ENCODE measurements around the gene LRRK1.

LRRK1 gene

GRCh38 chr15:100980410-100981046 is 61.4 kb downstream of the LRRK1 start:
- Histone ChIP-seq H3K27me3 (ENCODE audit: insufficient read depth, low read depth, severe bottlenecking) (no peaks in the 10 kb centered on the region), H3K9me3 (ENCODE audit: severe bottlenecking) (no peaks in the 10 kb centered on the region), H3K36me3 (no peaks in the 10 kb centered on the region), H3K4me3 (ENCODE audit: low read depth, low read length) (no peak overlapping the region), H3K27ac (no peak overlapping the region)
- TF ChIP-seq CTCF (IDR thresholded peaks at IDR 0.05; ENCODE audit: low read depth, low read length) = no peak
- DNase-seq = no peak

- TF ChIP-seq CTCF (IDR thresholded peaks at IDR 0.05; ENCODE audit: low read depth, low read length) = no peak
- peak; percentile 53 for DNase-seq
- Histone ChIP-seq H3K27me3 (ENCODE audit: insufficient read depth, low read depth, severe bottlenecking) (no peaks in the 10 kb centered on the region), H3K4me3 (ENCODE audit: low read depth, low read length) (no peak overlapping the region), H3K9me3 (ENCODE audit: severe bottlenecking) (no peaks in the 10 kb centered on the region), H3K27ac (no peak overlapping the region), H3K36me3 (no peaks in the 10 kb centered on the region)
Measured at GRCh38 chr15:100981086-100981485, 61.9 kb downstream of the LRRK1 start.

GRCh38 chr15:100983221-100983620 is 64.1 kb downstream of the LRRK1 start:
- Histone ChIP-seq H3K27ac (no peak overlapping the region), H3K9me3 (ENCODE audit: severe bottlenecking) (no peaks in the 10 kb centered on the region), H3K27me3 (ENCODE audit: insufficient read depth, low read depth, severe bottlenecking) (no peaks in the 10 kb centered on the region), H3K4me3 (ENCODE audit: low read depth, low read length) (no peak overlapping the region), H3K36me3 (no peaks in the 10 kb centered on the region)
- TF ChIP-seq CTCF (IDR thresholded peaks at IDR 0.05; ENCODE audit: low read depth, low read length) = no peak
- no peak for DNase-seq

GRCh38 chr15:100985401-100985800 is 66.2 kb downstream of the LRRK1 start:
- TF ChIP-seq CTCF (IDR thresholded peaks at IDR 0.05; ENCODE audit: low read depth, low read length) = no peak
- Histone ChIP-seq H3K27me3 (ENCODE audit: insufficient read depth, low read depth, severe bottlenecking) (no peaks in the 10 kb centered on the region), H3K4me3 (ENCODE audit: low read depth, low read length) (no peak overlapping the region), H3K36me3 (no peaks in the 10 kb centered on the region), H3K27ac (no peak overlapping the region), H3K9me3 (ENCODE audit: severe bottlenecking) (no peaks in the 10 kb centered on the region)
- DNase-seq = no peak

GRCh38 chr15:100986158-100986896 is 67.2 kb downstream of the LRRK1 start:
- no peaks in the 10 kb centered on the region for H3K27me3 ChIP-seq (ENCODE audit: insufficient read depth, low read depth, severe bottlenecking)
- no peak overlapping the region for H3K27ac ChIP-seq
- H3K36me3 ChIP-seq = no peaks in the 10 kb centered on the region
- no peak for DNase-seq
- no peak for TF ChIP-seq CTCF (IDR thresholded peaks at IDR 0.05; ENCODE audit: low read depth, low read length)
- H3K9me3 ChIP-seq (ENCODE audit: severe bottlenecking) = no peaks in the 10 kb centered on the region
- no peak overlapping the region for H3K4me3 ChIP-seq (ENCODE audit: low read depth, low read length)
